ENCODE results near the gene TRIM10.
A peak's percentile ranks its signal among the peaks of the same experiment; 100 is the strongest.

Gene TRIM10

DNA sequence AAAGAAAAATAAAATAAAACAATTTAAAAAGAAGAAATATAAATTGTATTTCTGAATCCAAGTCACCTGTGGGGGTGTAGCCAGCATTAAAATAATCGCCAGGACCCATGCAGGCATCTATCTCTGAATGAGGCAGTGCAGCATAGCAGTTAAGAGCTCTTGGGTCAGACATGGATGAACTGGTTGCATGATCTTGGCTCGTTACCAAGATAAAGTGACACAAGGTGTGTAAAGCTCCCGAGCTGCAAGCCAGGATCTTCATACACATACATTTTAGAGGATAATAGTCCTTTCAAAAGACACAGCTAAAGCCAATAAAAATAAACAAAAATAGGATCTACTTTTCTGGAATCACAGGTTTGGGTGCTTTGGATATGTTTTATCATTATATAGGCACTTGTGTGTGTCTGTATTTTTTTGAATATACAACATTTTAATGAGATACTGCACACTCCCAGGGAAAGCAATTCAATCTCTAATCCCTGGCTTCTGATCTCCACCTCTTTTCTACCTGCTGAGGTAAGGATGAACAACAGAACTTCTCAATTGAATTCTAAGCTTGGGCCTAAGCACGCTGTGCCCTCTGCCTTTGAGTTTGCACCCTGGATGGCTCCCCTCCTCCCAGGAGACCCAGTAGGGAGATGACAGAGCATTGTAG lies 8.9 kb downstream of the TRIM10 start:
- Histone ChIP-seq H3K27me3 (ENCODE audit: insufficient read depth, poor library complexity, severe bottlenecking) (no peaks in the 10 kb centered on the region), H3K27ac (replicated peaks) (no peak overlapping the region), H3K4me3 (replicated peaks; ENCODE audit: insufficient read depth, low read length) (no peak overlapping the region)
- TF ChIP-seq SPI1 (IDR thresholded peaks at IDR 0.05; ENCODE audit: borderline replicate concordance, low read depth), result no peak
- TF ChIP-seq, protein P1, sequence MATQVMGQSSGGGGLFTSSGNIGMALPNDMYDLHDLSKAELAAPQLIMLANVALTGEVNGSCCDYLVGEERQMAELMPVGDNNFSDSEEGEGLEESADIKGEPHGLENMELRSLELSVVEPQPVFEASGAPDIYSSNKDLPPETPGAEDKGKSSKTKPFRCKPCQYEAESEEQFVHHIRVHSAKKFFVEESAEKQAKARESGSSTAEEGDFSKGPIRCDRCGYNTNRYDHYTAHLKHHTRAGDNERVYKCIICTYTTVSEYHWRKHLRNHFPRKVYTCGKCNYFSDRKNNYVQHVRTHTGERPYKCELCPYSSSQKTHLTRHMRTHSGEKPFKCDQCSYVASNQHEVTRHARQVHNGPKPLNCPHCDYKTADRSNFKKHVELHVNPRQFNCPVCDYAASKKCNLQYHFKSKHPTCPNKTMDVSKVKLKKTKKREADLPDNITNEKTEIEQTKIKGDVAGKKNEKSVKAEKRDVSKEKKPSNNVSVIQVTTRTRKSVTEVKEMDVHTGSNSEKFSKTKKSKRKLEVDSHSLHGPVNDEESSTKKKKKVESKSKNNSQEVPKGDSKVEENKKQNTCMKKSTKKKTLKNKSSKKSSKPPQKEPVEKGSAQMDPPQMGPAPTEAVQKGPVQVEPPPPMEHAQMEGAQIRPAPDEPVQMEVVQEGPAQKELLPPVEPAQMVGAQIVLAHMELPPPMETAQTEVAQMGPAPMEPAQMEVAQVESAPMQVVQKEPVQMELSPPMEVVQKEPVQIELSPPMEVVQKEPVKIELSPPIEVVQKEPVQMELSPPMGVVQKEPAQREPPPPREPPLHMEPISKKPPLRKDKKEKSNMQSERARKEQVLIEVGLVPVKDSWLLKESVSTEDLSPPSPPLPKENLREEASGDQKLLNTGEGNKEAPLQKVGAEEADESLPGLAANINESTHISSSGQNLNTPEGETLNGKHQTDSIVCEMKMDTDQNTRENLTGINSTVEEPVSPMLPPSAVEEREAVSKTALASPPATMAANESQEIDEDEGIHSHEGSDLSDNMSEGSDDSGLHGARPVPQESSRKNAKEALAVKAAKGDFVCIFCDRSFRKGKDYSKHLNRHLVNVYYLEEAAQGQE (IDR thresholded peaks at IDR 0.05; ENCODE audit: insufficient replicate concordance, low read depth), result no peak
- no peak for TF ChIP-seq GABPA (IDR thresholded peaks at IDR 0.05; ENCODE audit: low read depth)
- TF ChIP-seq, protein P2, sequence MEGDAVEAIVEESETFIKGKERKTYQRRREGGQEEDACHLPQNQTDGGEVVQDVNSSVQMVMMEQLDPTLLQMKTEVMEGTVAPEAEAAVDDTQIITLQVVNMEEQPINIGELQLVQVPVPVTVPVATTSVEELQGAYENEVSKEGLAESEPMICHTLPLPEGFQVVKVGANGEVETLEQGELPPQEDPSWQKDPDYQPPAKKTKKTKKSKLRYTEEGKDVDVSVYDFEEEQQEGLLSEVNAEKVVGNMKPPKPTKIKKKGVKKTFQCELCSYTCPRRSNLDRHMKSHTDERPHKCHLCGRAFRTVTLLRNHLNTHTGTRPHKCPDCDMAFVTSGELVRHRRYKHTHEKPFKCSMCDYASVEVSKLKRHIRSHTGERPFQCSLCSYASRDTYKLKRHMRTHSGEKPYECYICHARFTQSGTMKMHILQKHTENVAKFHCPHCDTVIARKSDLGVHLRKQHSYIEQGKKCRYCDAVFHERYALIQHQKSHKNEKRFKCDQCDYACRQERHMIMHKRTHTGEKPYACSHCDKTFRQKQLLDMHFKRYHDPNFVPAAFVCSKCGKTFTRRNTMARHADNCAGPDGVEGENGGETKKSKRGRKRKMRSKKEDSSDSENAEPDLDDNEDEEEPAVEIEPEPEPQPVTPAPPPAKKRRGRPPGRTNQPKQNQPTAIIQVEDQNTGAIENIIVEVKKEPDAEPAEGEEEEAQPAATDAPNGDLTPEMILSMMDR (IDR thresholded peaks at IDR 0.05; ENCODE audit: insufficient read depth, low read length), result no peak
- TF ChIP-seq POLR2AphosphoS5 (IDR thresholded peaks at IDR 0.05; ENCODE audit: low read depth), result no peak
- DNase-seq (ENCODE audit: low read depth in 1 of 2, low spot score in 1 of 2), result no peak

DNA sequence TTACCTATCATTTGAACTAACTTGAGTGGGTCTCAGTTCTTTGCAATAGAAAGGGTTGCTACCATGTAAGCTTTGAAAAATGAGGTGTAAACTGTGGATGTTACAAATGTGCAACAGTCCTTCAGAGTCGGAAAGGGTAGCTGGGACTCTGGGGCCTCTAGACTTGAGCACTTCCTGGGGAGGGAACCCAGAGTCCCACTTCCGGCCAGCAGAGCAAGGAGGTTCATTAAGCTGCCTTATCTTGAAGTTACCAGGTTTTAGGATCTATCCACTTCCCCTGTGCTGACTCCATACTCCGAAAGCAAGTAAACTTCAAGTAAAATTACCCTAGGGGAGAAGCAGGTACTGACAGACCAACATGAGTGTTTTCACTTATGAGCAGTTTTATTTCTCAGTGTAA lies 9.4 kb downstream of the TRIM10 start:
- Histone ChIP-seq H3K4me3 (replicated peaks; ENCODE audit: insufficient read depth, low read length) (no peak overlapping the region), H3K27ac (replicated peaks) (no peak overlapping the region), H3K27me3 (ENCODE audit: insufficient read depth, poor library complexity, severe bottlenecking) (no peaks in the 10 kb centered on the region)
- peak; percentile 86 for TF ChIP-seq GABPA (IDR thresholded peaks at IDR 0.05; ENCODE audit: low read depth)
- TF ChIP-seq, protein P1 (IDR thresholded peaks at IDR 0.05; ENCODE audit: insufficient replicate concordance, low read depth), result no peak
- TF ChIP-seq, protein P2 (IDR thresholded peaks at IDR 0.05; ENCODE audit: insufficient read depth, low read length), result no peak
- DNase-seq (ENCODE audit: low read depth in 1 of 2, low spot score in 1 of 2), result peak in 1 of 2 experiments; percentile 42

DNA sequence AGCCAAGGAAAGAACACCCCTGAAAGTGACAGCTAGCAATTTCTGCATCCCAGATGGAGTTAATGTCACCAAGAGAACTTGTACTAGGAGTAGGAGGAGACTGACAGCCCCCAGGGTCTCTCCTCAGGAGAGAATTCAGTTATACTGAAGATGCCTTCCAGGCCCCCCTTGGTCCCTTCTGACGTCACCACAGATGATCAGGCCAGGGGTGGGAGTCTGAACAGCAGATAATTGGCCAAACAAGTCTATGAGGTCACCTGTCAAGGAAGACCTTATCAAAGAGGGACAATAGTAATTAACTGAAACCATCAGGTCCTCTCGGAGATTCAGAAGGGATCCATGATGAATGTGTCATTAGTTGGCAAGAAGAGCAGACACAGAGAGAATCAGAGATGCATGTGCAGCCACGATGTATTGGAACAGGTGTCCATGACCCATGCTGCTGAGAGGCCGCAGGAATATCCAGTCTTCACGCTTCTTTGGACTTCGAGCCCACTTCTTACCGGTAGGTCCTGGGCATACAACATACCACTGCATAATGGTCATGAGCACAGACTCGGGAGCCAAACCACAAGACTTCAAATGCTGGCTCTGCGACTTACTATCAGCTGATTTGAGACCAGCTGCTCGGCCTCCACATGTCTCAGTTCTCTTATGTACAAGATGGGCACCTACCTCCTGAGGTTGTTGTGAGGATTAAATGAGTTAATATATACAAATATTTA lies 10.2 kb downstream of the TRIM10 start:
- no peak for DNase-seq (ENCODE audit: low read depth in 1 of 2, low spot score in 1 of 2)
- no peak overlapping the region for H3K4me3 ChIP-seq (replicated peaks; ENCODE audit: insufficient read depth, low read length)
- H3K27me3 ChIP-seq (ENCODE audit: insufficient read depth, poor library complexity, severe bottlenecking), result no peaks in the 10 kb centered on the region
- no peak overlapping the region for H3K27ac ChIP-seq (replicated peaks)
- TF ChIP-seq SPI1 (IDR thresholded peaks at IDR 0.05; ENCODE audit: borderline replicate concordance, low read depth) (no peak), POLR2AphosphoS5 (IDR thresholded peaks at IDR 0.05; ENCODE audit: low read depth) (no peak), GABPA (IDR thresholded peaks at IDR 0.05; ENCODE audit: low read depth) (no peak)
- TF ChIP-seq, protein P1 (IDR thresholded peaks at IDR 0.05; ENCODE audit: insufficient replicate concordance, low read depth), result no peak
- TF ChIP-seq, protein P2 (IDR thresholded peaks at IDR 0.05; ENCODE audit: insufficient read depth, low read length), result no peak

Data from HL-60 (cell line).